K562 (cell line): ENCODE data around the gene ITLN1. TPM values are rescaled to one million over a fixed set of nuclear protein-coding genes. Genes with fewer than 3 reads are reported as not detected.
"Not testable (repeated sequence)": the region's sequence is repeated elsewhere in the genome, so short reads cannot be mapped to it uniquely, and the experiment has no call there.

Experiments
- ATAC-seq: fragments of 200-7000 bp; cut with Tn5 transposase; 3 replicates; pipeline ENCODE4 v1.9.1; 2020; ENCODE audit warnings: moderate library complexity
- BruUV-seq: library from RNA; stranded (reverse); fragments of 400-500 nt; replicated peaks from 2 replicates; lab custom pipeline; 2021; lab: Mats Ljungman, UMichigan
- CTCF ChIA-PET: fragments of 300-600 bp; formaldehyde crosslinking; extraction: SDS; loops from one replicate; lab custom pipeline; 2021; ENCODE audit warnings: low intra/inter-chr PET ratio; lab: Yijun Ruan, JAX
- POLR2A ChIA-PET: fragments of 300-600, 350-650 bp; sonication (Branson Sonifier 250); formaldehyde crosslinking; extraction: SDS; loops from one replicate; lab custom pipeline; 2021; ENCODE audit warnings: antibody characterized with exemption, inconsistent platforms; lab: Yijun Ruan, JAX
- DNase-seq, 4 experiments: peaks; one replicate each; pipeline versions ENCODE4 v3.0.0 to v3.0.0-alpha.2; 2011 to 2018; ENCODE audit warnings: low spot score in 3 of 4, mixed read lengths in 3 of 4; ENCODE audit errors: extremely low read depth in 1 of 4
- FAIRE-seq: peaks from 2 replicates; lab custom pipeline; 2011; peaks lifted over from hg19 to GRCh38; lab: Jason Lieb, UNC
- H2AFZ ChIP-seq: 2 replicates; pipeline ENCODE4 v1.6.0; 2011; ENCODE audit warnings: low read depth, low read length, control low read depth, inconsistent platforms
- H3K27ac ChIP-seq: fragments of 200-600 bp; 3 replicates; pipeline ENCODE4 v1.8.0; 2011; ENCODE audit warnings: low read depth, mild to moderate bottlenecking, control low read depth, inconsistent platforms, low read length, moderate library complexity, mixed read lengths; ENCODE audit errors: extremely low read depth
- H3K27me3 ChIP-seq, 2 experiments: fragments of 300-600 bp in 1 of 2; 2 replicates in 1 of 2; 3 replicates in 1 of 2; pipeline versions ENCODE4 v1.6.0 to v1.8.0; 2011; ENCODE audit warnings: inconsistent platforms in 2 of 2, low read length in 2 of 2, mild to moderate bottlenecking in 1 of 2, mixed read lengths in 1 of 2, moderate library complexity in 1 of 2; ENCODE audit not compliant: control insufficient read depth in 2 of 2, insufficient read depth in 2 of 2
- H3K36me3 ChIP-seq: fragments of 300-600 bp; 3 replicates; pipeline ENCODE4 v1.8.0; 2011; ENCODE audit warnings: mild to moderate bottlenecking, low read length, inconsistent platforms; ENCODE audit not compliant: control insufficient read depth, insufficient read depth
- H3K4me1 ChIP-seq, 2 experiments: fragments of 200-600 bp in 1 of 2; replicated peaks in 1 of 2; 2 replicates in 1 of 2; 3 replicates in 1 of 2; pipeline versions ENCODE4 v1.5.1 to v1.8.0; 2011; ENCODE audit warnings: inconsistent platforms in 2 of 2, low read length in 2 of 2, mild to moderate bottlenecking in 1 of 2, mixed read lengths in 1 of 2, moderate library complexity in 1 of 2; ENCODE audit not compliant: control insufficient read depth in 2 of 2, insufficient read depth in 2 of 2
- H3K4me2 ChIP-seq: 2 replicates; pipeline ENCODE4 v1.6.1; 2011; ENCODE audit warnings: low read length, control low read depth, inconsistent platforms, mixed read lengths; ENCODE audit not compliant: insufficient read depth
- H3K4me3 ChIP-seq: fragments of 200-600 bp; sonication (generic), shearing (Covaris generic); 2 replicates; pipeline ENCODE4 v1.5.1; 2016; ENCODE audit warnings: control low read depth, inconsistent platforms
- H3K79me2 ChIP-seq: fragments of 200-600 bp; 3 replicates; pipeline ENCODE4 v1.8.0; 2011; ENCODE audit warnings: low read length, inconsistent platforms; ENCODE audit not compliant: control insufficient read depth, insufficient read depth
- H3K9ac ChIP-seq, 2 experiments: 2 replicates each; pipeline versions ENCODE4 v1.6.0 to v1.6.1; 2011; ENCODE audit warnings: low read depth in 2 of 2, low read length in 2 of 2, control low read depth in 1 of 2, inconsistent platforms in 1 of 2, mild to moderate bottlenecking in 1 of 2, mixed read lengths in 1 of 2; ENCODE audit not compliant: insufficient read depth in 1 of 2
- H3K9me1 ChIP-seq: one replicate; pipeline ENCODE4 v1.6.0; 2011; ENCODE audit warnings: inconsistent platforms, mild to moderate bottlenecking, low read length, moderate library complexity; ENCODE audit not compliant: control insufficient read depth, insufficient read depth
- H3K9me3 ChIP-seq: replicated peaks from 2 replicates; pipeline ENCODE4 v1.5.1; 2011; ENCODE audit warnings: low read depth, low read length, inconsistent platforms; ENCODE audit not compliant: control insufficient read depth, insufficient read depth
- H4K20me1 ChIP-seq: replicated peaks from 2 replicates; pipeline ENCODE4 v1.6.1; 2011; ENCODE audit warnings: low read length, inconsistent platforms, mixed read lengths; ENCODE audit not compliant: control insufficient read depth, insufficient read depth
- BCOR ChIP-seq: fragments of 450-650 bp; IDR thresholded peaks from 2 replicates; pipeline ENCODE4 v1.6.1; 2016
- MTF1 ChIP-seq: fragments of 250-450 bp; sonication (Bioruptor Pico); IDR thresholded peaks from 2 replicates; pipeline ENCODE4 v1.9.0; 2021; ENCODE audit warnings: moderate library complexity, mild to moderate bottlenecking, inconsistent platforms, borderline replicate concordance
- NFE2 ChIP-seq: IDR thresholded peaks from 2 replicates; pipeline ENCODE4 v1.6.1; 2014; ENCODE audit warnings: antibody characterized with exemption, low read depth
- PHF21A ChIP-seq: fragments of 450-650 bp; IDR thresholded peaks from 2 replicates; pipeline ENCODE4 v1.6.1; 2017; ENCODE audit warnings: low read depth, borderline replicate concordance
- RBM25 ChIP-seq: fragments of 200-400 bp; formaldehyde crosslinking; IDR thresholded peaks from 2 replicates; pipeline ENCODE4 v1.6.1; 2018; ENCODE audit warnings: low read length, low read depth, moderate library complexity; ENCODE audit not compliant: severe bottlenecking
- ZNF146 ChIP-seq: IDR thresholded peaks from one replicate; pipeline ENCODE4 v1.6.1; 2018; ENCODE audit warnings: missing compliant biosample characterization; ENCODE audit not compliant: unreplicated experiment
- WGBS: fragments of 100-300 bp; shearing (Covaris generic); methylation state at CpG from one replicate; pipeline ENCODE4 v1.1.6; 2016; ENCODE audit warnings: low coverage, mixed read lengths; ENCODE audit not compliant: insufficient coverage; ENCODE audit errors: missing lambda C conversion rate; 5-methylcytosine and 5-hydroxymethylcytosine counted together
- in situ Hi-C: fragments of 300-500 bp; cut with MboI; formaldehyde crosslinking; loops from 4 replicates; pipeline ENCODE4 v1.15.0; 2018; ENCODE audit warnings: inconsistent platforms, mixed read lengths
- intact Hi-C: fragments of 100-400 bp; cut with micrococcal nuclease; formaldehyde crosslinking; loops from 2 replicates; pipeline ENCODE4 v1.14.2; 2022
- polyA plus RNA-seq, 8 experiments: library from polyadenylated mRNA; depleted of rRNA in 4 of 8; stranded (reverse) in 5 of 8; unstranded in 3 of 8; fragments of >200 nt; fragmentation: Nextera tagmentation in 2 of 8; fragmentation: Illumina TruSeq in 1 of 8; extraction: Ambion mirVana in 2 of 8; extraction: Trizol in 1 of 8; gene quantifications; 2 replicates each; pipeline versions ENCODE4 v1.2.1 to v1.2.3, GENCODE V29; 2011 to 2014; ENCODE audit warnings: inconsistent platforms in 1 of 8, missing spikeins in 1 of 8
- total RNA-seq, 7 experiments: library from RNA; depleted of rRNA in 6 of 7; stranded (reverse); fragments of >200 nt in 6 of 7; fragmentation: Illumina TruSeq in 2 of 7; extraction: Trizol in 2 of 7; gene quantifications; 2 replicates each; pipeline versions ENCODE4 v1.2.1 to v1.2.3, GENCODE V29; 2011 to 2021; ENCODE audit warnings: low replicate concordance in 1 of 7
- TF ChIP-seq, protein P1 (sequence below): IDR thresholded peaks from 2 replicates; pipeline ENCODE4 v1.6.1; 2014; ENCODE audit warnings: antibody characterized with exemption

Gene ITLN1
- total and polyA plus RNA-seq, 9 of the 15 experiments (the other 6 are each of a cell fraction or from before 2014, with no cell fraction given), result not detected

DNA sequence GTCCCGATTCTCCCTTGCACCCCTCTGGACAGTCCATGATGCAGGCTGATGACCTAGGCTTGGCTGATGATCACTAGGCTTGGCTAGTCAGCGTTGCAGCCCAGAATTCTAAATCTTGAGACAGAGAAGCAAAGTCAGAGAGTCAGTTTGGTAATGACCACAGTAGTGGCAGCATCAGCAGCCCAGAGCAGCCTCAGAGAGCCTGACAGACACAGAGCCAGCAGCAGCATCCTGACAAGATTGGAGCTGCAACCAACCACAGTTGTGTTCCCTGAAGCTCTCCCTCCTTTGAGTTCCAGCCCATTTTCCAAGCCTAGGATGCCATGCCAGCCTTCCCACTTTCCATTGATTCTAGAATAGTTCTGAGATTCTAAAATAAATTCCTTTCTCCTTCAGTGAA is 16.8 kb upstream of the ITLN1 start:
- FAIRE-seq (no peak), ATAC-seq (no peak), DNase-seq (no peak)
- no peaks in the 10 kb centered on the region for H3K4me1 ChIP-seq
- no peaks in the 10 kb centered on the region for H3K79me2 ChIP-seq
- H3K4me2 ChIP-seq, result no peak overlapping the region
- WGBS, result 0% methylated on average over 2 of the region's 2 CpGs
- no TSS peak for BruUV-seq
- in situ Hi-C loops (no loop called here), intact Hi-C loops (no loop called here)
- H4K20me1 ChIP-seq, result no peaks in the 10 kb centered on the region
- H3K9ac ChIP-seq, result no peak overlapping the region
- no peaks in the 10 kb centered on the region for H3K36me3 ChIP-seq
- H3K9me3 ChIP-seq, result no peaks in the 10 kb centered on the region
- no peak overlapping the region for H2AFZ ChIP-seq
- H3K4me3 ChIP-seq, result no peak overlapping the region
- ChIA-PET POLR2A (no interaction called here), CTCF (interaction anchor here (0.6 kb wide), 1 partner anchor 19 kb away, joined by 3 read pairs; no protein-coding TSS in a partner anchor)
- H3K27ac ChIP-seq, result no peak overlapping the region
- peaks cover 0 to 8% of the 10 kb centered on the region in 2 experiments; a peak in 2 of 5 replicates for H3K27me3 ChIP-seq
- no peaks in the 10 kb centered on the region for H3K9me1 ChIP-seq
- no peak for TF ChIP-seq MTF1
- TF ChIP-seq, protein P1, sequence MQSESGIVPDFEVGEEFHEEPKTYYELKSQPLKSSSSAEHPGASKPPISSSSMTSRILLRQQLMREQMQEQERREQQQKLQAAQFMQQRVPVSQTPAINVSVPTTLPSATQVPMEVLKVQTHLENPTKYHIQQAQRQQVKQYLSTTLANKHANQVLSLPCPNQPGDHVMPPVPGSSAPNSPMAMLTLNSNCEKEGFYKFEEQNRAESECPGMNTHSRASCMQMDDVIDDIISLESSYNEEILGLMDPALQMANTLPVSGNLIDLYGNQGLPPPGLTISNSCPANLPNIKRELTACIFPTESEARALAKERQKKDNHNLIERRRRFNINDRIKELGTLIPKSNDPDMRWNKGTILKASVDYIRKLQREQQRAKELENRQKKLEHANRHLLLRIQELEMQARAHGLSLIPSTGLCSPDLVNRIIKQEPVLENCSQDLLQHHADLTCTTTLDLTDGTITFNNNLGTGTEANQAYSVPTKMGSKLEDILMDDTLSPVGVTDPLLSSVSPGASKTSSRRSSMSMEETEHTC, result no peak
- TF ChIP-seq PHF21A, result no peak
- no peak for TF ChIP-seq NFE2

DNA sequence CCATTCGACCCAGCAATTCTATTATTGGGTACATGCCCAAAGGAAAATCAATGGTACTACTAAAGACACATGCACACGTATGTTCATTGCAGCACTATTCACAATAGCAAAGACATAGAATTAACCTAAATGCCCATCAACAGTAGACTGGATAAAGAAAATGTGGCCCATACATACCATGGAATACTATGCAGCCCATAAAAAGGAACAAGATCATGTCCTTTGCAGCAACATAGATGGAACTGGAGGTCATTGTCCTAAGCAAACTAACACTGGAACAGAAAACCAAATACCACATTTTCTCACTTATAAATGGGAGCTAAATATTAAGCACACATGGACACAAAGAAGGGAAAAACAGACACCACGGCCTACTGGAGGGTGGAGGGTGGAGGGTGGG is 15.7 kb upstream of the ITLN1 start:
- TF ChIP-seq BCOR (0 out of 2 replicates have a peak, but pooled peaks have one; percentile 10), ZNF146 (CRISPR knock-in tag) (peak; percentile 93), RBM25 (peak; percentile 56)

More for the DNA sequence above, 15.7 kb upstream of the ITLN1 start:
- WGBS, result 6% methylated on average over 3 of the region's 3 CpGs
- H3K36me3 ChIP-seq, ATAC-seq, H2AFZ ChIP-seq, H3K4me3 ChIP-seq, H3K79me2 ChIP-seq, H3K27ac ChIP-seq, H3K9me1 ChIP-seq, BruUV-seq, DNase-seq, H4K20me1 ChIP-seq, H3K27me3 ChIP-seq, CTCF ChIA-PET, H3K9ac ChIP-seq, in situ Hi-C loops, H3K4me1 ChIP-seq, intact Hi-C loops, POLR2A ChIA-PET, FAIRE-seq, H3K4me2 ChIP-seq, H3K9me3 ChIP-seq: not testable (repeated sequence)
